Activated CD4-positive, CD25-positive, alpha-beta regulatory T cell treated with anti-CD3 and anti-CD28 coated beads, Interleukin-2, amount 50 U/mL, for 72 hours (primary cell): ENCODE measurements around the gene TRPV4.

Experiments used
- DNase-seq: peaks from one replicate; pipeline ENCODE4 v3.0.0; 2021

TRPV4 gene

GRCh38 chr12:109827566-109828550, 5.3 kb downstream of the TRPV4 start:
- no peak for DNase-seq

GRCh38 chr12:109827080-109827479, 6.1 kb downstream of the TRPV4 start:
- no peak for DNase-seq

GRCh38 chr12:109824731-109825130, 8.5 kb downstream of the TRPV4 start:
- no peak for DNase-seq

GRCh38 chr12:109822951-109823411, 10.2 kb downstream of the TRPV4 start:
- DNase-seq = no peak

- no peak for DNase-seq
Observed at GRCh38 chr12:109822416-109822815, 10.8 kb downstream of the TRPV4 start.

- no peak for DNase-seq
Observed at GRCh38 chr12:109821968-109822367, 11.2 kb downstream of the TRPV4 start.

- no peak for DNase-seq
Observed at GRCh38 chr12:109820816-109821381, 12.3 kb downstream of the TRPV4 start.

GRCh38 chr12:109818905-109819500, 14.2 kb downstream of the TRPV4 start:
- DNase-seq = no peak

- DNase-seq = no peak
Observed at GRCh38 chr12:109818253-109818652, 14.9 kb downstream of the TRPV4 start.

GRCh38 chr12:109817627-109818231, 15.5 kb downstream of the TRPV4 start:
- DNase-seq = no peak

GRCh38 chr12:109816870-109817269, 16.3 kb downstream of the TRPV4 start:
- DNase-seq = no peak

- no peak for DNase-seq
Observed at GRCh38 chr12:109815757-109816617, 17.2 kb downstream of the TRPV4 start.

GRCh38 chr12:109815225-109815624, 18.0 kb downstream of the TRPV4 start:
- no peak for DNase-seq

GRCh38 chr12:109814600-109815150, 18.5 kb downstream of the TRPV4 start:
- DNase-seq = no peak

- DNase-seq = no peak
Observed at GRCh38 chr12:109813810-109814416, 19.3 kb downstream of the TRPV4 start.

- no peak for DNase-seq
Observed at GRCh38 chr12:109811624-109811995, 21.6 kb downstream of the TRPV4 start.

- no peak for DNase-seq
Observed at GRCh38 chr12:109810954-109811623, 22.1 kb downstream of the TRPV4 start.

GRCh38 chr12:109808876-109809646, 24.1 kb downstream of the TRPV4 start:
- DNase-seq = no peak

GRCh38 chr12:109807954-109808643, 25.1 kb downstream of the TRPV4 start:
- DNase-seq = no peak
